Measurements from ENCODE around the gene ZCCHC24. TPM values are rescaled to one million over a fixed set of nuclear protein-coding genes. Genes with fewer than 3 reads are reported as not detected.

Gene ZCCHC24
- total RNA-seq, 1 experiment from 2014 or later: 3.8 TPM

DNA sequence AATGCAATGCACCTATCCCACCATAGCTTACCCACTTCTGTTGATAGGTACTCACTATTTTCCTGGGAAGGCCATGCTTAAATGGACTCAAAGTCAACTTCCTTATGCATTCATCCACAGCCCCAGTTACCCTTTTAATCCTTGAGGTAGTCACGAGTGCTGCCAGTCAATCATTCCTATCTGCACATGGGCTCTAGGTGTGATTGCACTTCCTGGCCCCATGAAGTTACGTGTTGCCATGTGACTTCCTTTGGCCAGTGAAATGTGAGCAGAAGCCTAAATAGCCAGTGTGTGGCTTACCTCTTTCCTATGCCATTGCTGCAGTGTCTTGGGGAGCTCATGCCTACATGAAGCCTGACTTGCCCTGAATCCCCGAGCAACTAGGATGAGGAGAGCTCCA is 43.4 kb upstream of the ZCCHC24 start:
- Histone ChIP-seq H3K9me3 (ENCODE audit: control insufficient read depth, low read depth, low read length) (no peaks in the 10 kb centered on the region), H4K20me1 (ENCODE audit: control insufficient read depth, insufficient read depth, insufficient read length) (no peaks in the 10 kb centered on the region), H2BK20ac (ENCODE audit: low read depth, low read length, poor library complexity, severe bottlenecking) (no peak overlapping the region), H3K27me3 (ENCODE audit: insufficient read depth, low read length) (no peaks in the 10 kb centered on the region), H2BK5ac (ENCODE audit: insufficient read length, low read length) (no peak overlapping the region), H3K18ac (ENCODE audit: insufficient read length, low read depth, low read length) (no peak overlapping the region), H4K91ac (ENCODE audit: insufficient read length, low read depth, low read length) (no peak overlapping the region), H3K4me2 (ENCODE audit: insufficient read depth, insufficient read length, low read length) (no peak overlapping the region), H3K4ac (ENCODE audit: low read depth, low read length) (no peak overlapping the region), H3K56ac (ENCODE audit: insufficient read length, low read depth, low read length) (no peak overlapping the region), H2BK12ac (ENCODE audit: insufficient read length, low read depth, low read length) (no peak overlapping the region), H2BK15ac (ENCODE audit: low read depth, low read length) (no peak overlapping the region), H2BK120ac (ENCODE audit: low read depth, low read length, poor library complexity, severe bottlenecking) (no peak overlapping the region), H3K27ac (ENCODE audit: insufficient read length, low read depth, low read length) (no peak overlapping the region), H3K14ac (ENCODE audit: insufficient read depth, low read length) (no peak overlapping the region), H3K79me2 (ENCODE audit: insufficient read depth, low read length) (no peaks in the 10 kb centered on the region), H3K79me1 (ENCODE audit: insufficient read depth, low read depth, low read length, poor library complexity, severe bottlenecking) (no peaks in the 10 kb centered on the region), H2AFZ (ENCODE audit: low read length) (no peak overlapping the region), H4K8ac (replicated peaks; ENCODE audit: insufficient read length, low read depth, low read length) (no peak overlapping the region), H4K5ac (ENCODE audit: insufficient read length, low read depth, low read length) (no peak overlapping the region), H2AK5ac (ENCODE audit: insufficient read length, low read length) (no peak overlapping the region), H3T11ph (ENCODE audit: low read length) (no peak overlapping the region), H3K9ac (ENCODE audit: extremely low read depth, insufficient read length, low read length) (no peak overlapping the region), H3K4me1 (ENCODE audit: insufficient read depth, low read length) (no peaks in the 10 kb centered on the region; the same call in 1 of the 2 replicates), H3K23ac (ENCODE audit: insufficient read length, low read depth, low read length) (no peak overlapping the region), H3K23me2 (ENCODE audit: insufficient read length, low read depth, low read length, poor library complexity, severe bottlenecking) (no peaks in the 10 kb centered on the region)
- Mint-ChIP-seq H3K9me3 (no peaks in the 10 kb centered on the region), H3K4me1 (peaks cover 7 to 19% of the 10 kb centered on the region in 2 experiments), H3K4me3 (no peak overlapping the region), H3K27me3 (ENCODE audit: low read depth) (peaks cover 18% of the 10 kb centered on the region), H3K36me3 (ENCODE audit: insufficient read depth in 1 of 3, low read depth in 3 of 3) (no peaks in the 10 kb centered on the region), H3K27ac (no peak overlapping the region)
- peak; percentile 15 for DNase-seq
- TF ChIP-seq, protein P1, sequence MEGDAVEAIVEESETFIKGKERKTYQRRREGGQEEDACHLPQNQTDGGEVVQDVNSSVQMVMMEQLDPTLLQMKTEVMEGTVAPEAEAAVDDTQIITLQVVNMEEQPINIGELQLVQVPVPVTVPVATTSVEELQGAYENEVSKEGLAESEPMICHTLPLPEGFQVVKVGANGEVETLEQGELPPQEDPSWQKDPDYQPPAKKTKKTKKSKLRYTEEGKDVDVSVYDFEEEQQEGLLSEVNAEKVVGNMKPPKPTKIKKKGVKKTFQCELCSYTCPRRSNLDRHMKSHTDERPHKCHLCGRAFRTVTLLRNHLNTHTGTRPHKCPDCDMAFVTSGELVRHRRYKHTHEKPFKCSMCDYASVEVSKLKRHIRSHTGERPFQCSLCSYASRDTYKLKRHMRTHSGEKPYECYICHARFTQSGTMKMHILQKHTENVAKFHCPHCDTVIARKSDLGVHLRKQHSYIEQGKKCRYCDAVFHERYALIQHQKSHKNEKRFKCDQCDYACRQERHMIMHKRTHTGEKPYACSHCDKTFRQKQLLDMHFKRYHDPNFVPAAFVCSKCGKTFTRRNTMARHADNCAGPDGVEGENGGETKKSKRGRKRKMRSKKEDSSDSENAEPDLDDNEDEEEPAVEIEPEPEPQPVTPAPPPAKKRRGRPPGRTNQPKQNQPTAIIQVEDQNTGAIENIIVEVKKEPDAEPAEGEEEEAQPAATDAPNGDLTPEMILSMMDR (conservative IDR thresholded peaks at IDR 0.05): no peak
- WGBS (ENCODE audit: extremely low coverage, insufficient read length, low lambda C conversion rate): no CpG with 5 or more reads among the region's 3 CpGs
